Stimulated activated CD4-positive, alpha-beta T cell treated with anti-CD3 and anti-CD28 coated beads, Interleukin-15, amount 100 ng/mL, for 1 hour (primary cell): ENCODE measurements around the gene CAB39.

ENCODE experiments used
- DNase-seq, 2 donors: peaks; one replicate each; pipeline ENCODE4 v3.0.0-alpha.2; 2020; ENCODE audit warnings: low read depth in 1 of 2, low spot score in 1 of 2

CAB39 gene

GRCh38 chr2:230712443-230713330, at the start of gene CAB39:
Gene CAB39 (plus strand): TSS chr2:230712842. CDS start chr2:230760002, 47,160 bp downstream.
- peak; percentile 79 to 85 for DNase-seq

GRCh38 chr2:230664128-230664527, 48.5 kb upstream of the CAB39 start:
- no peak for DNase-seq

DNA sequence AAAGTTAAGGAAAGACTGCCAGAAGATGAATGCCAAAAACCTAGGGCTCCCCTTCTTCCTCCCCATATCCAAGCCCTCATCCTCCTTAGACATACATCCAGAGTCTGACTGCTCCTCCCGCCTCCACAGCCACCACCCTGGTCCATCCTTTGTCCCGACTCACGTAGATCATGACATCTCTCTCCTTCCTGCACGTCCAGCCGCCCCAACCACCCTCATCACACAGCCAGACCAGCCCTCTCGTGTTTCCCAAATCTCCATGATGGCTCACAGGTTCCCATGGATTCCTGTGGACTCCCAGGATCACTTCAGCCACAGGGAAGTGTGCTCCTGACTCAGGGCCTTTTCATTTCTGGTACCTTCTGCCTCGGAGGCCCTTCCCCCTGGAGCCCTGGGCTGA, 47.8 kb upstream of the CAB39 start:
- DNase-seq, result no peak

- no peak for DNase-seq
These were observed 47.4 kb upstream of the CAB39 start for GRCh38 chr2:230665263-230665691.

- DNase-seq, result no peak
These were observed 46.2 kb upstream of the CAB39 start for GRCh38 chr2:230666446-230666845.

- DNase-seq, result no peak
These were observed 45.5 kb upstream of the CAB39 start for GRCh38 chr2:230666885-230667712.

GRCh38 chr2:230668184-230668938, 44.3 kb upstream of the CAB39 start:
- DNase-seq, result no peak

DNA sequence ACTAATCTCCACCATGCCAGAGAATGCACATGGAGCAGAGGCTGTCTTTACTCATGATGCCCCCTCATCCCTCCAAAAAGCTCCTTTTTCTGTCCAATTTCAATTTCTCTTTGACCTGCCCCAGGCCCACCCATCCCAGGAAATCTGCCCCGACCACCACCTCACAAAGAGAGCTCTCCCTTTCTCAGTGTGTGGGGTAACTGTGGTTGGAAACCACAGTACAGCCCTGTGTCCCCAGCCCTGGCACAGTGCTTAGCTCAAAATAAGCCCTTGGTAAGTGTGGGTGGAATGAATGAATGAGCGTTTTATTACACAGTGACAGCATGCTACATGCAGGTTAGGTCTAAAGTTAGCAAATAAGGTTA, 43.7 kb upstream of the CAB39 start:
- no peak for DNase-seq

DNA sequence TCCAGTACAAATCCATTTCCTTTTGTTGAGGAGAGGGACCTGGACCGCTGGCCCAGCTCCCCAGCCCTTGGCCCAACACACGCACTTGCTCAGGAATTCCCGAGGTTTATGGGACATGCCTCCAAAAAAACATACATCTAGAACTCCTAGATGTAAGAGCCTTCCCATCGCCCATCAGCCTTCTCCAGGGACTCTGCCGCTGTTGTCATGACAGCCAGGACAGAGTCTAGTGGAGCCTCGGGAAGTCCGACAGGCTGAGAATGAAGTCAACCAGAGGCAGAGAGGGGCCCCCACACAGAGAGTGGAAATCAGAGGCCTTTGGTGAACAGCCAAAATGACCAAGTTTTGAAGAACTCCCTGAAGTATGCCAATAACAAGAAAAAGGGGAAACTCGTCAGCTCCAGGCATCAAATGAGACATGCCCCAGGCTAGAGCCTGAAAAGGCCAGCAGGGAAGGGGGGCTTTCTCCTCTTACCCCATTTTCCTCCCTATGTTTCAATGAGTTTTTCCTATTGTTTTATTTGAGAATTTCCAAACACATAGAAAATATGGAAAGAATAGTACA, 43.2 kb upstream of the CAB39 start:
- DNase-seq, result no peak

DNA sequence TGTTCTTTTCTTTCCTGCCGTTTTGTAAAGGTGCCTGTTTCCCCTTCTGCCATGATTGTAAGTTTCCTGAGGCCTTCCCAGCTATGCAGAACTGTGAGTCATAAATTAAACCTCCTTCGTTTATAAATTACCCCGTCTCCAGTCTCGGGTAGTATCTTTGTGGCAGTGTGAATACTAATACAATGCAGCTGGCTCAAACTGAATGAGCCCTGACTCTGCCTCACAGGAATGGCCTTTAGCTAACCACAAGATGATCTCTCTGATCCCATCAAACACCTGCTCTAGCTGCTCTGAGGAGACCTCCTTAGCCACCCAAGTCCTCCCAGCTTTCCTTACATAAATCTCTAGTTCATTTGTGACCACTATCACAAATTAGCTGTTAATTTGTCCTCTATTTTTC, 41.5 kb upstream of the CAB39 start:
- no peak for DNase-seq

DNA sequence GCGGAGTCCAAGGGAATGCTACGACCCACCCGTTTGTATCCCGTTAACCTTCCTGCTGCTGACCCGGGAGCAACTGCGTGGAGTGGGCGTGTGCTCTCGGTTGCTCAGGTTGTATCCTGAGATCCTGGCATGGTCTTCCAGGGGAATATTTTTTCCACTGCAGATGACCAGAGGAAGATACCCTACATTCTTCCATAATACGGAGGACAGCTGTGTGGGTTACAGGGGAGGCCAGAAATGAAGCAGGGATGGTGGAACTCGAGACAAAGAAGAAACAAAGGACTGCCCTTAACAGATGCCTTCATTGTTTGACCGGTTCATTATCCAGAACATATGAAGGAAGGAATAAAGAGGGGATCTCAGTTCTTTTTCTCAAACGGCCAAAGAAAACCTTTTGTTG, 39.8 kb upstream of the CAB39 start:
- no peak for DNase-seq

GRCh38 chr2:230674401-230674800, 38.2 kb upstream of the CAB39 start:
- no peak for DNase-seq

GRCh38 chr2:230674966-230675672, 37.5 kb upstream of the CAB39 start:
- DNase-seq, result no peak

DNA sequence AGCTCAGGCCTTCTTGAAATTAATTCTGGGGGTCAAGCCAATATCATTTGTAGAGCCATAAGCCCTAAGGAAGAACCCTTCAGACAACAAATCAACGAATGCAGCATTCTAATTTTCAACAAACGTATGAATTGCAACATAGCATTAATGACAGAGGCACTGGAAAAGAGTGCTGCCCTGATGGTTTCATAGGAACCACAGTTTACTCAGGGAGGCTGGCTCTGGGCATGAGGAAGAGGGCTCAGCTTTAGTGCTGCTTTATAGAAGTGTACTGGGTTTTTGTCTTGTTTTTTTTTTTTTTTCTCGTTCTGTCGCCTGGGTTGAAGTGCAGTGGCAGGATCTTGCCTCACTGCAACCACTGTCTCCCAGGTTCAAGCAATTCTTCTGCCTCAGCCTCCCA, 36.1 kb upstream of the CAB39 start:
- DNase-seq, result no peak

- no peak for DNase-seq
These were observed 35.3 kb upstream of the CAB39 start for GRCh38 chr2:230677201-230677946.

GRCh38 chr2:230678018-230678417, 34.6 kb upstream of the CAB39 start:
- DNase-seq, result no peak

DNA sequence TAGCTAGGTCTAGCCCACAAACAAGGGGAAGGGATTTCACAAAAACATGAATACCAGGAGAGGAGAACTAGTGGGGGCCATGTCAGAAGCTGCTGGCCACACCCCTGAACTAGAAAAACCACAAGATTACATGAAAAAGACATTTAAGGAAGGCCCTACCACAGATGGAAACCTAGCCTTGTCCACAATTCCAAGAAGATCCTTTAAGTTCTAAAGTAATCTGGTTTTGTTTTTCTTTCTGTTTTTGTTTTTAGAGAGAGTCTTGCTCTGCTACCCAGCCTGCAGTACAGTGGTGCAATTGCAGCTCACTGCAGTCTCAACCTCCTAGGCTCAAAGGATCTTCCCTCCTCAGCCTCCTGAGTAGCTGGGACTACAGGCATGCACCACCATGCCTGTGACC, 34.2 kb upstream of the CAB39 start:
- DNase-seq, result no peak

DNA sequence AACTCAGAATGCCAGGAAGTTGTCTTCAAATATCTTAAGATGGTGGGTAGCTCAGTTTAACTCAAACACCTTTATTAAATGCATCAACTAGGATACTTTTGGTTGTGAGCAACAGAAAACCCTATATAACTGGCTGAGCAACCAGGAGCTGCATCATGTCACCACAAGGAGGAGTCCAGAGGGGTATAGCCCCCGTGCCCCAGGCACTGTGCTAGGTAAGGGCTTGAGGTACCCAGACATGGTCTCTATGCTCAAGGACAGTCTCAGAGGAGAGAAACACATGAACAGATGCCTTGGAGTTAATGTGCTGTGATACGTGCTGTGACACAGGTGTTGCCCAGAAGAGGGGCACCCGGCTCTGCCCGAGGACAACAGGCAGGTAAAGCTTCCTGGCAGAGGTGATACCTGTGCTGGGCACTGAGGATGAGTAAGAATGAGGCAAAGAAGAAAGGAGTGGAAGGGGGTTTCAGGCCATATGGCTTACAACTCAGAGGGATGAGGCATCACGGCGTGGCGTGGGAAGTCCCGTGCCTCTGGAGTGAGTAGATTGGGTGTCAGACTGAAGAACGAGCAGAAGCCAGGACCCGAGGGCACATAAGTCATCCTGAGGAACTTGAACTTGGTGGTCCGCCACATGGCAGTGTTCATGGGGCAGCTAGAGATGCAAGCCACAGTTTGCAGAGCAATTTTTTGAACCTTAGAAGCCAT, 32.0 kb upstream of the CAB39 start:
- DNase-seq, result no peak

DNA sequence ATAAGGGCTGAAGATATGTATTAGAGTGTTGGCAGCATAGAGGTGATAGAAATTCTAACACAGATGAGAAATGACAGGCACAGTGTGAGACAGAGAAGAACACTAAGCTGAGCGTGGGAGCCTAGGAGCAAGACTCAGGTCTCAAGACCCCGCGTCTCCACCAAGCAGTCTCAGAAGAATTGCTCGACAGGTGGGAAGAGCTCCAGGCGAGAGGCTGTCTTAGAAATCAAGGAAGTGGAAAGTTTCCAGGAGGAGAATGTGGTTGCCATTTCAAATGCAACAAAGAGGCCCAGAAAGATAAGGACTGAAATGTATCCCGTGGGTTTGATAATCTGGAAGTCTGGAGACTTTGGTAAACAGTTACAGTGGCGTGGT, 31.5 kb upstream of the CAB39 start:
- DNase-seq, result no peak
